Mesendoderm (in vitro differentiated cells): Measurements from ENCODE around the gene RRP9.

Experiments
- DNase-seq: peaks from one replicate; pipeline ENCODE4 v3.0.0; 2013
- H2AK5ac ChIP-seq: 2 replicates; pipeline ENCODE4 v1.6.1; 2013; ENCODE audit warnings: low read length, inconsistent platforms
- H2BK120ac ChIP-seq: 2 replicates; pipeline ENCODE4 v1.6.1; 2013; ENCODE audit warnings: low read depth, mild to moderate bottlenecking, low read length, moderate library complexity, mixed read lengths
- H2BK15ac ChIP-seq: replicated peaks from 2 replicates; pipeline ENCODE4 v1.6.1; 2013; ENCODE audit warnings: low read depth, mild to moderate bottlenecking, moderate library complexity
- H2BK5ac ChIP-seq: 2 replicates; pipeline ENCODE4 v1.6.1; 2013; ENCODE audit warnings: low read length, inconsistent platforms
- H3K18ac ChIP-seq: 2 replicates; pipeline ENCODE4 v1.6.1; 2013; ENCODE audit warnings: mild to moderate bottlenecking, low read length, mixed read lengths
- H3K23ac ChIP-seq: one replicate; pipeline ENCODE4 v1.6.1; 2013; ENCODE audit warnings: low read length
- H3K27ac ChIP-seq: 2 replicates; pipeline ENCODE4 v1.5.1; 2013; ENCODE audit warnings: low read depth, mild to moderate bottlenecking, inconsistent platforms, low read length, moderate library complexity
- H3K27me3 ChIP-seq: 2 replicates; pipeline ENCODE4 v1.6.1; 2013; ENCODE audit warnings: low read length, control low read depth, mild to moderate bottlenecking, inconsistent platforms; ENCODE audit not compliant: insufficient read depth, poor library complexity
- H3K36me3 ChIP-seq: 2 replicates; pipeline ENCODE4 v1.6.1; 2013; ENCODE audit warnings: low read length, inconsistent platforms; ENCODE audit not compliant: control insufficient read depth, insufficient read depth
- H3K4ac ChIP-seq: one replicate; pipeline ENCODE4 v1.6.1; 2013; ENCODE audit warnings: low read depth, mild to moderate bottlenecking, low read length, moderate library complexity
- H3K4me1 ChIP-seq: 2 replicates; pipeline ENCODE4 v1.6.1; 2013; ENCODE audit warnings: low read depth, low read length, inconsistent platforms; ENCODE audit not compliant: control insufficient read depth
- H3K4me2 ChIP-seq: 2 replicates; pipeline ENCODE4 v1.6.1; 2013; ENCODE audit warnings: low read length
- H3K4me3 ChIP-seq: 2 replicates; pipeline ENCODE4 v1.5.1; 2013; ENCODE audit warnings: mild to moderate bottlenecking, low read length
- H3K56ac ChIP-seq: one replicate; pipeline ENCODE4 v1.6.1; 2013; ENCODE audit warnings: low read length
- H3K79me1 ChIP-seq: 2 replicates; pipeline ENCODE4 v1.6.1; 2013; ENCODE audit warnings: low read length, inconsistent platforms
- H3K79me2 ChIP-seq: 2 replicates; pipeline ENCODE4 v1.6.1; 2013; ENCODE audit warnings: mild to moderate bottlenecking, low read length; ENCODE audit not compliant: control insufficient read depth, insufficient read depth
- H3K9ac ChIP-seq: 2 replicates; pipeline ENCODE4 v1.6.1; 2013; ENCODE audit warnings: low read length, inconsistent platforms
- H4K5ac ChIP-seq: one replicate; pipeline ENCODE4 v1.6.1; 2013; ENCODE audit warnings: low read length
- H4K8ac ChIP-seq: one replicate; pipeline ENCODE4 v1.6.1; 2013; ENCODE audit warnings: low read depth, mild to moderate bottlenecking, control low read depth, low read length, moderate library complexity
- WGBS: extraction: QIAGEN DNeasy Blood & Tissue Kit; methylation state at CpG from one replicate; pipeline ENCODE4 v1.1.7; 2013; ENCODE audit warnings: low lambda C conversion rate, missing lambda C conversion rate; ENCODE audit not compliant: insufficient coverage; ENCODE audit errors: extremely low coverage; 5-methylcytosine and 5-hydroxymethylcytosine counted together

RRP9 gene

GRCh38 chr3:51896607-51897305 is 44.9 kb downstream of the RRP9 start:
- H2BK15ac ChIP-seq = no peak overlapping the region
- no peak overlapping the region for H3K9ac ChIP-seq
- no peak overlapping the region for H3K23ac ChIP-seq
- H2BK120ac ChIP-seq = no peak overlapping the region
- no peaks in the 10 kb centered on the region for H3K79me1 ChIP-seq
- no peak overlapping the region for H2AK5ac ChIP-seq
- H3K36me3 ChIP-seq = no peaks in the 10 kb centered on the region
- H3K4me3 ChIP-seq = no peak overlapping the region
- no peak overlapping the region for H3K18ac ChIP-seq
- no peak overlapping the region for H4K5ac ChIP-seq
- H3K4me2 ChIP-seq = no peak overlapping the region
- no peak overlapping the region for H4K8ac ChIP-seq
- no peak overlapping the region for H2BK5ac ChIP-seq
- no peaks in the 10 kb centered on the region for H3K79me2 ChIP-seq
- 100% methylated on average over 4 of the region's 10 CpGs for WGBS
- DNase-seq = no peak
- no peak overlapping the region for H3K56ac ChIP-seq
- H3K27ac ChIP-seq = no peak overlapping the region
- peaks cover 4% of the 10 kb centered on the region for H3K4me1 ChIP-seq
- no peak overlapping the region for H3K4ac ChIP-seq
- H3K27me3 ChIP-seq = no peaks in the 10 kb centered on the region

DNA sequence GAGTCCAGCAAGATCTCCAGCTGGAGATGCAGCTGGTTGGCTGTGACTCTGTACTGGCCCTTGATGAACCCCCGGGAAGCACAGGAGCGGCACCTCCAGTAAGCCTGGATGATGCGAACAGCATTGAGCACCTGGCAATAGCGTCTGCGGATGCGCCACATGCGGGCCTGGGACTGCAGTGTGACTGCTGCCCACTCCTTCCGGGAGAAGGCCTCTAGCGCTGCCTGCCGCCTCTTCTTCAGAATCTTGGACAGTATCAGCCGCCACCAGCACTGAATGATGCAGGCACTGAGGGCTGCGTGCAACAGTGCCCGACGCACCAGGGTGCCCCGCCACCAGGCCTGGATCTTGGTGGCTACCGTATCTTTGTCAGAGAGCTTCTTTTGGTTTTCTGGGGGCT is 46.8 kb downstream of the RRP9 start:
- H3K4me2 ChIP-seq = no peak overlapping the region
- H3K4ac ChIP-seq = no peak overlapping the region
- H3K36me3 ChIP-seq = no peaks in the 10 kb centered on the region
- H2AK5ac ChIP-seq = peak overlapping the region; percentile 11
- no peak overlapping the region for H3K9ac ChIP-seq
- no peak overlapping the region for H2BK5ac ChIP-seq
- H2BK15ac ChIP-seq = no peak overlapping the region
- H3K79me2 ChIP-seq = no peaks in the 10 kb centered on the region
- no CpG with 5 or more reads among the region's 16 CpGs for WGBS
- no peak overlapping the region for H4K5ac ChIP-seq
- H3K4me3 ChIP-seq = no peak overlapping the region
- H3K27ac ChIP-seq = no peak overlapping the region
- H3K23ac ChIP-seq = no peak overlapping the region
- no peaks in the 10 kb centered on the region for H3K27me3 ChIP-seq
- H3K56ac ChIP-seq = no peak overlapping the region
- no peak overlapping the region for H4K8ac ChIP-seq
- no peaks in the 10 kb centered on the region for H3K79me1 ChIP-seq
- H2BK120ac ChIP-seq = no peak overlapping the region
- peaks cover 4% of the 10 kb centered on the region for H3K4me1 ChIP-seq
- H3K18ac ChIP-seq = no peak overlapping the region
- DNase-seq = no peak

DNA sequence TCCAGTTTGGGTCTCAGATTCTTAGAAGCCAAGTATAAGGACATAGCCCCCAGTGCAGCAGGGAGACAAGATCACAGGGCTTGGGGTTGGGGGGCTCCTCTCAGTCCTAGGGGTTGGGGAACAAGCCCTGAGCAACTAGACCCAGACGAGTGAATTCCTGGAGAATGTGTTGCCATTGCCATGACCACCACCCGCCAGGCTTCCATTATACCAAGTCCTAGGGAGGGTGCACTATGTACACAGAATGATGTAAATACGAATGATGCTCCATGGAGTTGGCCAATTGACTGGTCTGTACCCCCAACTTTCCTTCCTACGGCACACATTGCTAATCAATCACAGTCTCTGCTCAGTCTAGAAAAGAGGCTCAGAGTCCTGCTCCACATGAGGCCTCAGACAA is 47.3 kb downstream of the RRP9 start:
- H4K5ac ChIP-seq = no peak overlapping the region
- no peak overlapping the region for H3K23ac ChIP-seq
- WGBS = no CpG with 5 or more reads among the region's 4 CpGs
- no peak for DNase-seq
- H3K4me1 ChIP-seq = peaks cover 4% of the 10 kb centered on the region
- no peak overlapping the region for H3K18ac ChIP-seq
- no peak overlapping the region for H2BK120ac ChIP-seq
- no peaks in the 10 kb centered on the region for H3K79me1 ChIP-seq
- H4K8ac ChIP-seq = no peak overlapping the region
- no peak overlapping the region for H2BK5ac ChIP-seq
- no peaks in the 10 kb centered on the region for H3K27me3 ChIP-seq
- no peak overlapping the region for H3K27ac ChIP-seq
- H3K4ac ChIP-seq = no peak overlapping the region
- H3K9ac ChIP-seq = no peak overlapping the region
- H3K36me3 ChIP-seq = no peaks in the 10 kb centered on the region
- no peak overlapping the region for H3K4me2 ChIP-seq
- no peak overlapping the region for H2AK5ac ChIP-seq
- H3K79me2 ChIP-seq = no peaks in the 10 kb centered on the region
- no peak overlapping the region for H2BK15ac ChIP-seq
- H3K56ac ChIP-seq = no peak overlapping the region
- H3K4me3 ChIP-seq = no peak overlapping the region

DNA sequence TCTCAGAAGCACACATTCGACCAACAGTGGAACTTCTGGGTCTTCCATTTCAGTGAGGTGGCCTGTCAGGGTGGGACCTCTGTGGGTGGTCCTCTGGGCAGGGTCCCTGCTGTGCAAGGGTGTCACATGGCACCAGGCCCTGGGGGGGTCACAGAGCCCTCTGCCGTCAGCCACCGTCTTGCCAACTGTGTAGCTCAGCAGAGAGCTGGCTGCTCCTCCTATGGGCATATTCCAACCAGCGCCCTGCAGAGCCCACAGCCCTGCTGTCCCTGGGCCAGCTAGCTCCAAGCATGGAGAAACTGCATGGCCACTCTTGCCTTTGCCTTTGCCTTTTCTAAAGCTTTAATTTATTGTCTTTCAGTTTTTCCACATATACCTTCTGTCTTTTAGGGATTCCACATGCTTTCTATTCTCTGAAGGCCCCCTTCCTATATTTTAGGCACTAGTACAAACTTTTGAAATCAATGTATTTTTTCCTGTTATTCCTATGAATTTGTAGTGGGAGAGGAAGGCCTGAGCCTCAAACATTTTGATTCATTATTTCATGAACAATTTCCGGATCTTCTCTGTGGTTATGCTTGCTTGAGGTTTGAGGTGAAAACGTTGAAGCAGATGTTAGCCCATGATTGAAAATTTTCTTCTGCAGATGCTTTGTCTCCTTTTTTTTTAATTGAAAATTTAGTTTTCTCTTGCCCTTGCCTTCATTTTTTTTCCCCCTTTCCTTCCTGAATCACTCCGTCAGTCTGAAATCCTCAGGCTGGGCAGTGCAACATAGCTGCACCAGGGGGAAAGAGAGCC is 50.3 kb downstream of the RRP9 start:
- H3K56ac ChIP-seq = no peak overlapping the region
- no peaks in the 10 kb centered on the region for H3K79me1 ChIP-seq
- no peak overlapping the region for H3K18ac ChIP-seq
- H2BK5ac ChIP-seq = no peak overlapping the region
- no peaks in the 10 kb centered on the region for H3K4me1 ChIP-seq
- H3K36me3 ChIP-seq = no peaks in the 10 kb centered on the region
- no CpG with 5 or more reads among the region's 7 CpGs for WGBS
- no peaks in the 10 kb centered on the region for H3K79me2 ChIP-seq
- no peak for DNase-seq
- no peak overlapping the region for H3K23ac ChIP-seq
- no peak overlapping the region for H2AK5ac ChIP-seq
- H2BK120ac ChIP-seq = no peak overlapping the region
- no peak overlapping the region for H3K27ac ChIP-seq
- H3K4me2 ChIP-seq = no peak overlapping the region
- no peak overlapping the region for H4K8ac ChIP-seq
- no peak overlapping the region for H3K9ac ChIP-seq
- no peaks in the 10 kb centered on the region for H3K27me3 ChIP-seq
- no peak overlapping the region for H4K5ac ChIP-seq
- H3K4ac ChIP-seq = no peak overlapping the region
- no peak overlapping the region for H3K4me3 ChIP-seq
- no peak overlapping the region for H2BK15ac ChIP-seq

GRCh38 chr3:51888463-51889105 is 53.1 kb downstream of the RRP9 start:
- Histone ChIP-seq H3K4ac (no peak overlapping the region), H3K9ac (no peak overlapping the region), H3K27ac (no peak overlapping the region), H3K23ac (no peak overlapping the region), H3K36me3 (no peaks in the 10 kb centered on the region), H3K56ac (no peak overlapping the region), H3K79me2 (no peaks in the 10 kb centered on the region), H2AK5ac (no peak overlapping the region), H3K27me3 (no peaks in the 10 kb centered on the region), H3K18ac (no peak overlapping the region), H3K4me1 (no peaks in the 10 kb centered on the region), H3K79me1 (no peaks in the 10 kb centered on the region), H2BK120ac (no peak overlapping the region), H4K5ac (no peak overlapping the region), H4K8ac (no peak overlapping the region), H2BK5ac (no peak overlapping the region), H3K4me2 (no peak overlapping the region), H2BK15ac (no peak overlapping the region), H3K4me3 (no peak overlapping the region)
- WGBS = no CpG with 5 or more reads among the region's 12 CpGs
- DNase-seq = no peak
